Smooth muscle cell (in vitro differentiated cells): ENCODE measurements around the gene MDM2. TPM values are rescaled to one million over a fixed set of nuclear protein-coding genes. Genes with fewer than 3 reads are reported as not detected.

ENCODE experiments used
- DNase-seq: peaks from one replicate; lab custom pipeline; 2025; ENCODE audit not compliant: unreplicated experiment; lab: John Stamatoyannopoulos, UW
- H2AFZ ChIP-seq: fragments of 200-600 bp; sonication (generic); 2 replicates; pipeline ENCODE4 v1.6.0; 2016; ENCODE audit warnings: antibody characterized with exemption, low read depth, mild to moderate bottlenecking
- H3F3A ChIP-seq: fragments of 200-600 bp; sonication (generic); 2 replicates; pipeline ENCODE4 v1.6.0; 2017; ENCODE audit warnings: antibody characterized with exemption, low read depth
- H3K27ac ChIP-seq: fragments of 200-600 bp; sonication (generic); 2 replicates; pipeline ENCODE4 v1.5.1; 2016; ENCODE audit warnings: low read depth, mild to moderate bottlenecking
- H3K27me3 ChIP-seq: fragments of 200-600 bp; sonication (generic); 2 replicates; pipeline ENCODE4 v1.6.1; 2016; ENCODE audit warnings: low read depth, mild to moderate bottlenecking
- H3K36me3 ChIP-seq: fragments of 200-600 bp; sonication (generic); 2 replicates; pipeline ENCODE4 v1.5.1; 2016; ENCODE audit warnings: low read depth
- H3K4me1 ChIP-seq: fragments of 200-600 bp; sonication (generic); 2 replicates; pipeline ENCODE4 v1.5.1; 2016; ENCODE audit warnings: low read depth
- H3K4me2 ChIP-seq: fragments of 200-600 bp; sonication (generic); 2 replicates; pipeline ENCODE4 v1.6.0; 2016; ENCODE audit warnings: mild to moderate bottlenecking
- H3K4me3 ChIP-seq: fragments of 200-600 bp; sonication (generic); 2 replicates; pipeline ENCODE4 v1.5.1; 2016; ENCODE audit warnings: mild to moderate bottlenecking
- H3K79me2 ChIP-seq: fragments of 200-600 bp; sonication (generic); 2 replicates; pipeline ENCODE4 v1.6.0; 2016; ENCODE audit warnings: low read depth, mild to moderate bottlenecking
- H3K9ac ChIP-seq: fragments of 200-600 bp; sonication (generic); 2 replicates; pipeline ENCODE4 v1.6.0; 2016; ENCODE audit warnings: low read depth
- H3K9me3 ChIP-seq: fragments of 200-600 bp; sonication (generic); replicated peaks from 2 replicates; pipeline ENCODE4 v1.5.1; 2016; ENCODE audit warnings: low read depth
- H4K20me1 ChIP-seq: fragments of 200-600 bp; sonication (generic); 2 replicates; pipeline ENCODE4 v1.6.0; 2016; ENCODE audit warnings: low read depth
- CTCF ChIP-seq: fragments of 200-600 bp; sonication (generic); IDR thresholded peaks from 2 replicates; pipeline ENCODE4 v1.5.1; 2017; ENCODE audit warnings: borderline replicate concordance, mild to moderate bottlenecking, antibody characterized with exemption; ENCODE audit not compliant: insufficient read depth, poor library complexity, severe bottlenecking
- WGBS: methylation state at CpG from one replicate; pipeline ENCODE4 v1.1.7; 2016; ENCODE audit warnings: low lambda C conversion rate; 5-methylcytosine and 5-hydroxymethylcytosine counted together
- polyA plus RNA-seq: library from polyadenylated mRNA; unstranded; fragments of >200 nt; fragmentation: Nextera tagmentation; extraction: Ambion mirVana; gene quantifications from 2 replicates; pipeline ENCODE4 v1.2.1, GENCODE V29; 2016
- total RNA-seq: library from RNA; depleted of rRNA; stranded (reverse); fragments of >200 nt; gene quantifications from 2 replicates; pipeline ENCODE4 v1.2.3, GENCODE V29; 2014

The MDM2 gene
- total and polyA plus RNA-seq, 2 experiments from 2014 or later: 43.4 to 189 TPM

- Histone ChIP-seq H3K27me3 (peaks cover 3% of the 10 kb centered on the region), H3K9me3 (no peaks in the 10 kb centered on the region), H3K4me2 (no peak overlapping the region), H3F3A (no peaks in the 10 kb centered on the region), H3K27ac (no peak overlapping the region), H3K4me3 (no peak overlapping the region), H3K4me1 (no peaks in the 10 kb centered on the region), H3K9ac (no peak overlapping the region), H2AFZ (no peak overlapping the region), H4K20me1 (no peaks in the 10 kb centered on the region), H3K79me2 (no peaks in the 10 kb centered on the region), H3K36me3 (no peaks in the 10 kb centered on the region)
- TF ChIP-seq CTCF: no peak
- no peak for DNase-seq
- WGBS: 86% methylated on average over 2 of the region's 2 CpGs
These were observed 43.8 kb downstream of the MDM2 start for GRCh38 chr12:68851592-68852306.

DNA sequence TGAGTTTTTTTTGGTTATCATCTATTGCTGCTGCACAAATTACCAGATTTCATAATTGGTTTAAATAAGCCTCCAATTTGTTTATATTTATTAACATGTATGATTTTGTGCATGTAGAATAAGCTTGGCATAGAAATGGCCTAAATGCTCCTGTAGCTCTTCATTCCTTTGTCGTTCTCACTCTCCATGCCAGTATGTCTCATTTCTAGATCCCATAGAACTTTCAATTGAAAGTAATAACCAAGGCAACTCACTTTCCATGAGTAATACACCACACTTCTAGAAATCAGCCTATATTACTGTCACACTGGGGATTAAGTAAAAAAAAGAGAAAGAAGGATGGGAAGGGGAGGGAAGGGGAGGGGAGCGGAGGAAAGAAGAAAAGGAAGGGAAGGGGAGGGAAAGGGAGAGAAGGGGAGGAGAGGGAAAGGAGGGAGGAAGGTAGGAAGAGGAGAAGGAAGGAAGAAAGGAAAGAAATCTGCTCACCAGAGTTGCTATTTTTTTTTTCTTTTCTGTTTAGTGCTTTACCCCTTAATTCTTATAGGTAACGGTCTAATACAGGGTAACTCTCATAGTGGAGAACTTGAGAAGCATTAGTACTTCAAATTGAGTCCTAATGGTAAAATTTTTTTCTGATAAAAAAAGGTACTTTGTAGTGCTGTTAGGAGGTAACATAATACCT lies 45.6 kb downstream of the MDM2 start:
- WGBS: 79% methylated on average over 3 of the region's 3 CpGs
- no peak for TF ChIP-seq CTCF
- no peak for DNase-seq

DNA sequence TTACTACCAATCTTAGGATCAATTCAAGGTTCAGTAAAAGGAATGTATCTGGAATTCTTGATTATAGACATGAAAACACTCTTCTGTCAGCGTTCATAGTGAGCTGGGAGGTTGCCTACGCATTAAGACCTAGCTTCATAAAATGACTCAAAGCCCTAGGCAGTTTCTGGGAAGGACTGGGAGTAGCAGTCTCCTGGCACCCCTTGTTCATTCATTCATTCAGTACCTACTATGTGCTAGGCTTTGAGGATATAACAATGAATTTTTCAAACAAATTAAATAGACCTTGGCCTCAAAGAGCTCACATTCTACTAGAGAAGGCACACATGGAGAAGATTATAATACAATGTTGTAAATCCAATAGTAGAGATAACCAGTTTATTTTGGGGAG lies 46.1 kb downstream of the MDM2 start:
- H3K27me3 ChIP-seq: peaks cover 3% of the 10 kb centered on the region
- no peaks in the 10 kb centered on the region for H3K79me2 ChIP-seq
- no peaks in the 10 kb centered on the region for H3K9me3 ChIP-seq
- no peaks in the 10 kb centered on the region for H3K36me3 ChIP-seq
- no peak for DNase-seq
- no peak overlapping the region for H3K4me3 ChIP-seq
- H3K27ac ChIP-seq: no peak overlapping the region
- H3F3A ChIP-seq: no peaks in the 10 kb centered on the region
- no peak overlapping the region for H3K4me2 ChIP-seq
- no peaks in the 10 kb centered on the region for H3K4me1 ChIP-seq
- no peak overlapping the region for H3K9ac ChIP-seq
- no peaks in the 10 kb centered on the region for H4K20me1 ChIP-seq
- WGBS: 65% methylated on average over 2 of the region's 2 CpGs
- TF ChIP-seq CTCF: no peak
- no peak overlapping the region for H2AFZ ChIP-seq

More for the DNA sequence above, 45.6 kb downstream of the MDM2 start:
- Histone ChIP-seq H3K4me3 (no peak overlapping the region), H3K36me3 (no peaks in the 10 kb centered on the region), H3K9me3 (no peaks in the 10 kb centered on the region), H3K79me2 (no peaks in the 10 kb centered on the region), H3K4me2 (no peak overlapping the region), H3K9ac (no peak overlapping the region), H2AFZ (no peak overlapping the region), H4K20me1 (no peaks in the 10 kb centered on the region), H3K27me3 (peaks cover 3% of the 10 kb centered on the region), H3K4me1 (no peaks in the 10 kb centered on the region), H3K27ac (no peak overlapping the region), H3F3A (no peaks in the 10 kb centered on the region)
